Inflammatory macrophage treated with lipopolysaccharide for 4 hours (primary cell): ENCODE results near the gene SPATA13.

Experiments used
- DNase-seq: peaks from one replicate; pipeline ENCODE4 v3.0.0-alpha.2; 2020

Gene SPATA13

DNA sequence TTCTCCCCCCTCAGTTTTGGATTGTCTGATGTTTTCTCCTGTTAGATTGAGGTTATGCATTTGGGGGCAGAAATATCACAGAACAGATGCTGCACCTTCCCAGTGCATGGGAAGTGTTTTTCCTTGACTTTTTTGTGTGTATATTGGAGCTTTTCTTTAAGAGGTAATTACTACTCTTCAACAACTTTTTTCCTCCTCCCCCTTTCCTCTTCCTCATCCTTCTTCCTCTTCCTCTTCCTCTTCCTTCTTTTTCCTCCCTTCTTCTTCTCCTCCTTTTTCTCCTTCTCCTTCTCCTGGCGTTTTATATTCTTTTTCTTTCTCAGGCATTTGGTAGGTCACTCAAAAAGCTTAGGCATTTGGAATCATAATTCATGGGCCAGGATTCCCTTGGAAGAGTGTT lies 18.1 kb upstream of the SPATA13 start:
- no peak for DNase-seq

DNA sequence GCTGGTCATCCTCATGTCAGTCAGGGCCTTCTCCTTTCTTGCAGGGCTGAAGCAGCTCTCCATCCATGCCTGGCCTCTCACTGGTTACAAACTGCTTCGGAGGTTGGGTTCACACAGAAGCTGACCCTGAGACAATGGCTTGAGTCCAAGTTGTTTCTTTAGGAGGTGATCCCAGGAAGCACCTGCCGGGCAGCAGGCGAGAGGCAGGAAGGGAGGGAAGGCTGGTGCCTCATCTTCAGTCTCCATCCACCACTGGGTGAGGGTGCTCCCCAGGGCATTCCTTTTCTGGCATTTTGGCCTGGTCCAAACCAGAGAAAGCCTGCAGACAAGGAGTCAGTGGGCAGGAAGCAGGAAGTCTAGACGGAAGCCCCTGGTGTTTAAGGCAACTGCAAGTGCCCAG lies 17.6 kb upstream of the SPATA13 start:
- DNase-seq, result no peak

GRCh38 chr13:24145240-24145639 lies 15.3 kb upstream of the SPATA13 start:
- no peak for DNase-seq

GRCh38 chr13:24145674-24146073 lies 14.8 kb upstream of the SPATA13 start:
- DNase-seq, result no peak

DNA sequence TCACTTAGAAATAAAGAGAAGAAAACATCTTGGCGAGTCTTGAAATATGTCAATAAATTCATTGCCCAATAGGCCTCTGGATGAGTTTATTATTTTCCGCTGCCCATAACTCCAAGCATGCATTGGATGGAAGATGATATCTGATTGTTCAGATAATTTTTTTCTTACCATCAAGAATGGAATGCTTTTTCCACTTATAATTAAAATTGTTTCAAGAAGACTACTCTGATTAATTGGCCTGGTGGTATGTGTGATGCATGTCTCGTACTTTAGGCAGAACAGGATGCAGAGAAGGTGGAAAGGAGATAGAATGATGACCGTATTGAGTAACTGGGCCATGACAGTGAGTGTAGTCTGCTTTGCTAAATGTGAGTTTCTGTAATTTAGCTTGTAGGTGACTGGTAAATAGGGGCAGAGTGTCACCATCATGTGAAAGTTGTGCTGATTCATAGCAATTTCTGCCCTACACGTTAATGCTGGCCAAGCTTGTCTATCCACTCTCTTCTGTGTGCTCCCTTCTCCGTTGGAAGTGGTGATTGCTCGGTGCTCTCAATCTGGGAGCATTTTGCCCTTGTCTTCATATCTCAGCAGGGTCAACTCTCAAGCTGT lies 13.5 kb upstream of the SPATA13 start:
- DNase-seq, result no peak

DNA sequence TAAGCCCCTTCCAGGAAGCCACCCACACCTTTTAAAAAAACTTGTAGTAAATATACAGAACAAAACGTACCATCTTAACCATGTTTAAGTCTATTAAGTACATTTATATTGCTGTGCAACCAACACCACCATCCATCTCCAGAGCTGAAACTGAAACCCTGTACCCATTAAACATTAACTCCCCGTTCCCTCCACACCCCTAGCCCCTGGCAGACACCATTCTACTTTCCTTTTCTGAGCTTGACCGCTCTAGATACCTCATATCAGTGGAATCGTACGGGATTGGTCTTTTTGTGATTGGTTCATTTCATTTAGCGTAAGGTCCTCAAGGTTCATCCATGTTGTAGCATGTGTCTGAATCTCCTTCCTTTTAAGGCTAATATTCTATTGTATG lies 13.0 kb upstream of the SPATA13 start:
- DNase-seq, result no peak

DNA sequence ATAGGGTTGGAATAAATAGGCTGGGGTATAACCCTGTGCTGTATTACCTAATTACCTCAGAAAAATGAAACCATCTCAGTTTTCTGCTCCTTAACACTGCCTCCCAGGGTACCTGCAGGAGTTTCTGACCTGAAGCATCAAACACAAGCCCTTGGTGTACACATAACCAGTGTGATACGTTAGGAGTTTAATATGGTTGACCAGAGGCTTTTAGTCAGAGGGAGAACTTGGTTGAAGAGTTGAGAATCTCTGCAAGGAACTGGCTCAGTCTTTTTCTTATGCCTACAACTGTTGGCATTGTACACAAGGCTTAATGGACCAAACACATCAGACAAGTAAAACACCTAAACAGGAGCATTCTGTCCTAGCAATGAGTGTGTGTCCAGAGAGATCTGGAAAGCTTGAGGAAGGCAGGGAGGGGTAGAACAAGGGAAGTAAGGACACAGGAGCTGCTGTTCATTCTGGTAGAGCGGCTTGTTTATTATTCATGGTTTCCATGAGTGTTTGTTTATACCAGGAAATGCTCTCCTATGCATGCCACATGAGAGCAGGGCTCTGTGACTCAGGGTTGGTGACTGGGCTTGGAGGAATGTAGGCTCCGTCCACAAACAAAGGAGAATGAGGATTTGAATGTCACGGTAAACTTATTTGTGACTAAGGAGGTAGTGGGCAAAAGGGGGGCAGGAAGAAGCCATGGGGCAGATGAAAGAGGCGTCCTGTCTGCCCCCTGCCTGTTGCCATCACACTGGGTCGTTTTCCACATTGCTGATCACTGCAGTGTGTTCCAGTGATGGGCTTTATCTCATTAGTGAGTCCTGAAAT lies 11.9 kb upstream of the SPATA13 start:
- DNase-seq, result no peak

- no peak for DNase-seq
These were observed 11.1 kb upstream of the SPATA13 start for GRCh38 chr13:24149246-24150032.

GRCh38 chr13:24150572-24150971 lies 9.9 kb upstream of the SPATA13 start:
- no peak for DNase-seq

DNA sequence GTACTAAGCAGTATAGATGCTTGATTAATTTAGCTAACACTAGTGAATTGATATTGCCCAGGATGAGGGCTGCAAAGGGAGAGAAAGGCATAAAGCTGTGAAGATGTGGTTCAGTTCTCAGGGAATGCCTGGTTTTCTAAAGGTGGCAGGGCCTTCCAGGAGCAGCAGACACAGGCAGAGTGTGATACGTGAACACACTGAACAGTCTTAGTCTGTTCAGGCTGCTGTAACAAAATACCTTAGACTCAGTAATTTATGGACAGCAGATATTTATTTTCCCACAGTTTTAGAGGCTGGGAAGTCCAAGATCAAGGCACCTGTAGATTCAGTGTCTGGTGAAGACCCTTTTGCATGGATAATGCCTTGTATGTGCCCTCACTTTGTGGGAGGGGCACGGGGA lies 8.7 kb upstream of the SPATA13 start:
- no peak for DNase-seq

DNA sequence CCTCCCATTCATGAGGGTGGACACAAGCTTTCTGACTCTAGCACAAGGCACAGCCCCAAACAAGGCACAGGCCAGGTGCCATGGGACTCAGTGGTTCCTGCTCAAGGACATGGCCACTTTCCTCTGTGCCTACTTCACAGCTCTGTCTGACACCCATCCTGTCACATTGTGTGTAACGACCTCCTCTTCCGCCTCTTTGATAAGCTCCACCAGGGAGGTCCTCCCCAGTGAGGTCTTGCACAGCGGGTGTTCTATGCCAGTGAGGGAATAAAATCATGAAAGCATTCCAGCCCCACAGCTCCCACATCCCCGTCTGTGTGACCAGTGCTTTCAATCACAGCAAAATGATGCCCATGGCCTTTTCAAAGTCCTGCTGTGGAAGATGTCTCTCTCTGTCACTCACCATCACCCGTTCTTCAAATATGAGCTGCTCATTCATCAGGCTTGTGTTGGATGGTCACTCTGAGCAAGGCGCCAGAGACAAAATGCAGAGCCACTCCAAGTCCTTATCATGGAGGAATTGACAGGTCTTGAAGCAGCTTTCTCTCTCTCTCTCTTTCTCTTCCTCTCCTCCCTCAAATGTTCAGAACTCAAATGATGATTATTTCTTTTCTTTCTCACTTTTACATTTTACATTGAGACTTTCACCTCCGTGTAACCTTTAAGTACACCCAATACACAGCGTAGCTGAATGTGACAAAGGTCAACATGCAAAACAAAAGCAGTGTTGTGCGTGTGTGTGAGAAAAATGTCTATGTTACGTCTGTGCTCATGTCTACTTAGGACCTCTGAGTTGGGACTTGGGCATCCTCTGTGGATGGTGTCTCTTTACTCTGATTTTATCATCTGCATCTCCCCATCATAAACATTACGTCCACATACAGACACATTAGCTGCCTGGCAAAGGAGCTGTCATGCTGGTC lies 8.0 kb upstream of the SPATA13 start:
- DNase-seq, result no peak

GRCh38 chr13:24153347-24153746 lies 7.2 kb upstream of the SPATA13 start:
- DNase-seq, result no peak

DNA sequence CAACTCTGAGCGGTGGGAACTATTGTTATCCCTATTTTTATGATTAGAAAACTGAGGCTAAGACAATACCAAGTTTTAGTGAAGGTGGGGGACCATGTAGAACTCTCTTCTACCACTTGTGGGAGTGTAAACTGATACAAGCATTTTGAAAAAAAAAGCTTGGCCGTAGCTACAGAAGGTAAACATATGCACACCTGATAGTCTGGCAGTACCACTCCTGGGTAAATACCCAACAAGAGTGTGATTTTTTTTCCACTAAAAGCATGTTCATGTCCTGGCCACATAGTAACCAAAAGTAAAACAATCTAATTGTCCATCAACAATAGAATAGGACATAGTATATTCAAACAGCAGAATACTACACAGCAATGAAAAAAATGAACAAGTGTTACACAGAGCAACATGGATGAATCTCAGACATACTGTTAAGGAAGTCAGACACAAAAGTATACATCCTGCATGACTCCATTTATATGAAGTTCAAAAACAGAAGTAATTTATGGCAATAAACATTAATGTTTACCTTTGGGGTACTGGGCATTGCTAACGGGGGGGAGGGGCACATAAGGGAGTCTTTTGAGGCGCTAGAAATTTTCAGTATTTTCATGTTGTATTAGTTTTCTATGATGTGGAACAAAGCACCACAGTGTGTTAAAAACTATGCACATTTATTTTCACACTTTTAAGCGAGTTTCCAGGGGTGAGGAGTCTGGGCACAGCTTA lies 6.4 kb upstream of the SPATA13 start:
- DNase-seq, result no peak

- DNase-seq, result no peak
These were observed 1.2 kb upstream of the SPATA13 start for GRCh38 chr13:24159357-24159756.

DNA sequence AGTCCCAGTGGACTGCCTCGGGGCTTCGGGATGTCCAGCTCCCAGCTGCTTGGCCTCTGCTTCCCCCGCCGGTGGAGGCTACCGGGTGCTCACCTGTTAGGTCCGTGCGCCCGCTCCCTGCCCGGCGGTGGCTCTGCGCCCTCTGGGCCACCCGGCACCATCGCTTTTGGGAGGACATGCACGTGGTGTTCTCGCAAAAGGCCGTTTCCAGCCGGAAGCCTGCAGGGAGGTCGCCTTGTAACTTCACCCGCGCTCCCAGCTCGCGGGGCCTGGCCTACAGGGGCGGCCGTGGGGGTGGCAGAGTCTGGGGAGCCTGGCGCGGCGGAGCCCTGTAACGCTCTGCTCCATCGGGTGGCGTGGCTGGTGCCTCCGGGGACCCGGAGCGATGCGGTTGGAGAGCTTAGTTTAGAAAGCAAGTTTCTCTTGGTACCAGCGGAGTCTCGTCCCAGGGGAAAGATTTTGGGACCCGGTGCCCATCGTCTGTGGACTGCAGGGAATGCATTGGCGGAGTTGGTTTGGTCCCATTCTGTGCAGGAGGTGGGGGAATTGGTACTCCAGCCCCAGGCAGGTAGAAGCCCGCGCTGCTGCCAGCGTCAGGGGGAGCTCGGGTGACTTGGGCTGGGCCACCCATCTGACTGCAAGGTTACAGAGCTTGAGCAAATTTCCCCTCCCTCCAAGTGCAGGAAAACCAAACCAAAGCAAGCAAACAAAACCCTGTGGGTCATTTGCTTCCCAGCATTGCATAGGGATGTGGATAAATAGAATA lies 673 bp downstream of the SPATA13 start:
- DNase-seq, result no peak

DNA sequence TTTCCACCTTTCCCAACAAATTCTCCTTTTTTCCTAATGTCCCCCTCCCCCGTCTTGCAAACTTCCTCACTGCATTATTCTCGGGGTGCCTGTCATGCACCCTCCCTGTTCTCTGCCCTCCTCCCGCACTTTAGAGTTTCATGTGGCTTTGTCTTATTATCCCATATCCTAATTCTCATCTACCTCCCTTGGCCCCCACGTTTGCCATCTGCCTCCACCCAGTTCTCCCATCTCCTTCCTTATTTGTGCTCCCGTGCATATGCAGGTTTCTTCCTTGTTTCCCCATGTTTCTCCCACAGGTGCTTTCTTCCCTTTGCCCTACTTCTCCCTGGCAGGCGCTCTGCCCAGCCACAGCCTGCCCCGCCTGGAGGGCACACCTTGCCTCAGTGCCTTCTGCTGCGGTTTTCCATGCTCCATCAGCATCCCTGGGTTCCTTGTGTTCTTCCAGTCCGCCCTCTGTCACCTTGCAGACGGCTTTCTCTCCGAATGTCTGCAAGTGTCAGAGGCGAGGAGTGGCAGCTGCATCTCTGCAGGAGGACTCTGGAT lies 1.5 kb downstream of the SPATA13 start:
- no peak for DNase-seq

DNA sequence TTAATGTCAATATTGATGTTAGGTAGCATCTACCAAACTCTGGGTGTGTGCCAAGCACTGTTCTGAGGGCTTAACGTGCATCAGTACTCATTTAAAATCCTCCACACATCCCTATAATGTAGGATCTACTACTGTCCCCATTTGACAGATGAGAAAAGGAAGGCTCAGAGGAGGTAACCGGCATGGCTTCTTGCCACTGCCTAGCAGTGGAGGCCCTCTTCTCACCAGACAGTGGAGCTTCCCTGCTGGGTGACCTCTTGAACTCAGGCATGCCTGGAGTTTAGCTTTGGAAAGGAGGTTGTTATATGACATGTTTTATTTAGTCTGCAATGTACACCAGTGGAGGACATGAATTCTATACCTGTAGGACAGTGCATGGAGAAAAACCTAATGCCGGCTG lies 2.1 kb downstream of the SPATA13 start:
- no peak for DNase-seq

DNA sequence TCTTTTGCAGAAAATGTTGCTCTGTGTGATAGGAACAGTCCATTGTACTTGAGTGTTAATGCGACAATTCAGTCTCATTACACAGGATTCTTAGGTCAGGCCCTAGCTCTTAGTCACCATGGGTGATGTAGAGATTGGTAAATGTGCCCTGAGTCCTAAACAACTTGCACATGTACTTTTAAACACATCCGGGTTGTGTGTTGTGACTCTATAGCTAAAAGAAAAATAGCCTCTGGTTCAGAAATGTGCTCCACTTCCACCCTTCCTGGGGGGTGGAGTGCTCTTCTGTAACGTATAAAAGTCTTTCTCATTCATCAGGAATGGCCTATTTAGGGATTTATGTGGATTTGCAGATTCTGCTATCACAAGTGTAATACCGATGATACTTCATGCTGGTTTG lies 5.2 kb downstream of the SPATA13 start:
- DNase-seq, result no peak

DNA sequence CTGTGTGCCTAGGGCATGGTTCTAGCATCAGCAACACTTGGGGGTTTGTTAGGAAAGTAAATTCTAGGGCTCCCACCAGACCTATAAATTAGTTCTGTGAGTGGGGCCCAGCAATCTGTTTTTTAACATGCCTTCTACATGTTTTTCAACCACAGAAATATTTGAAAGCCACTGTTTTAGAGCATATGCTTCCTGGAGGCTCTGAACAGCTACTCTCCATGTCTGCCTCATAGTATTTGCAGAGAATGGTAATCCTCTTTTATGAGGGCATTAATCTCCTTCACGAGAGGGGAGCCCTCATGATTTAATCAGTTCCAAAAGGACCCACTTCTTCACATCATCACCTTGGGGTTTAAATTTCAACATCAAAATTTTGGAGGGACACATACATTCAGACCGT lies 6.0 kb downstream of the SPATA13 start:
- no peak for DNase-seq

DNA sequence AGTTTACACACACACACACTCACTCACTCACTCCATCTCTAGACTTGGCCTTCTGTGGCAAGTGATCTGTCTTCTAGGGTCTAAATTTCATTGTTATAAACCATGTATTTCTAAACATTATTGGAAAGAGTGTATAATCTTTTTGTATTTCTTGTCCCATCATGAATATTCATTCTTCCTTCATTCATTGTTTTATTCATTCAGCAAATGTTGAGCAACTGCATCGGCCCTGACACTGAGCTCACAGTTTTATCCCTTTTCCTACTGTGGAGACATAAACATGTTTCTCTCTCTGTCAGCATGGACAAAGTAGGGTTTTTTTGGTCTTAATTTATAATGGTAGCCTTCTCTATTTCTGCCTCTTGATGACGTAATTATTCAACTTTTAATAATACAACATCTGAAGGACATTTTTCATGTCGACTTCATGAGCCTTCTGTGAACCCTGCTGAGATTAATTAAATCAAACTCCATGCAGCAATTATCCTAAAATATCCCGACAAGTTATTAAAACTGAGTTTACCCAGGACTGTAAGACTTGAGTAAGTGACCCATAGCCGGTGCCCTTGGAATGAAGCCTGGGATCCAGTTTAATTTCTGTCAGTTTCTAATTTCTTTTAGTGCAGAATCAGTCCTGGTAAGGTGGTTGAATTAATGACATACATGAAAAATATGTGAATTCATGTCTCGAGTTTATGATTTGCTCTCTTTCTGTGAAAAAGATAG lies 7.3 kb downstream of the SPATA13 start:
- no peak for DNase-seq
